ENCODE measurements around the gene USP54.

Gene USP54

GRCh38 chr10:73485320-73485719 lies 105.8 kb downstream of the USP54 start:
- TF ChIP-seq TAF1 (IDR thresholded peaks at IDR 0.05; ENCODE audit: low read depth, low read length) (no peak), POLR2AphosphoS5 (IDR thresholded peaks at IDR 0.05; ENCODE audit: low read depth, low read length) (no peak), PAX5 (IDR thresholded peaks at IDR 0.05; ENCODE audit: insufficient read depth, low read length, severe bottlenecking) (no peak), POLR2A (IDR thresholded peaks at IDR 0.05; ENCODE audit: low read depth, low read length) (no peak), SPI1 (IDR thresholded peaks at IDR 0.05; ENCODE audit: low read depth, low read length) (no peak), POU2F2 (IDR thresholded peaks at IDR 0.05; ENCODE audit: low read depth, low read length) (no peak)
- DNase-seq (ENCODE audit: insufficient read length, low spot score) (no peak), FAIRE-seq (no peak)

GRCh38 chr10:73480158-73480557 lies 111.0 kb downstream of the USP54 start:
- FAIRE-seq (peak; percentile 74), DNase-seq (ENCODE audit: insufficient read length, low spot score) (no peak)
- TF ChIP-seq POLR2AphosphoS5 (IDR thresholded peaks at IDR 0.05; ENCODE audit: low read depth, low read length) (no peak), POLR2A (IDR thresholded peaks at IDR 0.05; ENCODE audit: low read depth, low read length) (no peak), POU2F2 (IDR thresholded peaks at IDR 0.05; ENCODE audit: low read depth, low read length) (no peak), PAX5 (IDR thresholded peaks at IDR 0.05; ENCODE audit: insufficient read depth, low read length, severe bottlenecking) (no peak), SPI1 (IDR thresholded peaks at IDR 0.05; ENCODE audit: low read depth, low read length) (no peak), TAF1 (IDR thresholded peaks at IDR 0.05; ENCODE audit: low read depth, low read length) (no peak)

GRCh38 chr10:73478636-73479035 lies 112.5 kb downstream of the USP54 start:
- peak; percentile 72 for FAIRE-seq
- DNase-seq (ENCODE audit: insufficient read length, low spot score): no peak
- TF ChIP-seq PAX5 (IDR thresholded peaks at IDR 0.05; ENCODE audit: insufficient read depth, low read length, severe bottlenecking) (no peak), POU2F2 (IDR thresholded peaks at IDR 0.05; ENCODE audit: low read depth, low read length) (no peak), TAF1 (IDR thresholded peaks at IDR 0.05; ENCODE audit: low read depth, low read length) (no peak), POLR2A (IDR thresholded peaks at IDR 0.05; ENCODE audit: low read depth, low read length) (no peak), POLR2AphosphoS5 (IDR thresholded peaks at IDR 0.05; ENCODE audit: low read depth, low read length) (no peak), SPI1 (IDR thresholded peaks at IDR 0.05; ENCODE audit: low read depth, low read length) (no peak)

- DNase-seq (ENCODE audit: insufficient read length, low spot score): no peak
- FAIRE-seq: no peak
- TF ChIP-seq POLR2A (IDR thresholded peaks at IDR 0.05; ENCODE audit: low read depth, low read length) (no peak), PAX5 (IDR thresholded peaks at IDR 0.05; ENCODE audit: insufficient read depth, low read length, severe bottlenecking) (no peak), TAF1 (IDR thresholded peaks at IDR 0.05; ENCODE audit: low read depth, low read length) (no peak), POLR2AphosphoS5 (IDR thresholded peaks at IDR 0.05; ENCODE audit: low read depth, low read length) (no peak), SPI1 (IDR thresholded peaks at IDR 0.05; ENCODE audit: low read depth, low read length) (no peak), POU2F2 (IDR thresholded peaks at IDR 0.05; ENCODE audit: low read depth, low read length) (no peak)
Observed at GRCh38 chr10:73471226-73471625, 119.9 kb downstream of the USP54 start.

- DNase-seq (ENCODE audit: insufficient read length, low spot score) (no peak), FAIRE-seq (peak; percentile 41)
Observed at GRCh38 chr10:73469579-73469978, 121.6 kb downstream of the USP54 start.

GRCh38 chr10:73467206-73467605 lies 123.9 kb downstream of the USP54 start:
- no peak for FAIRE-seq
- TF ChIP-seq PAX5 (IDR thresholded peaks at IDR 0.05; ENCODE audit: insufficient read depth, low read length, severe bottlenecking): no peak
- TF ChIP-seq POLR2A (IDR thresholded peaks at IDR 0.05; ENCODE audit: low read depth, low read length): no peak
- TF ChIP-seq POU2F2 (IDR thresholded peaks at IDR 0.05; ENCODE audit: low read depth, low read length): no peak
- TF ChIP-seq SPI1 (IDR thresholded peaks at IDR 0.05; ENCODE audit: low read depth, low read length): no peak
- no peak for TF ChIP-seq POLR2AphosphoS5 (IDR thresholded peaks at IDR 0.05; ENCODE audit: low read depth, low read length)
- TF ChIP-seq TAF1 (IDR thresholded peaks at IDR 0.05; ENCODE audit: low read depth, low read length): no peak
- no peak for DNase-seq (ENCODE audit: insufficient read length, low spot score)

More at GRCh38 chr10:73469579-73469978, 121.6 kb downstream of the USP54 start:
- TF ChIP-seq POLR2AphosphoS5 (IDR thresholded peaks at IDR 0.05; ENCODE audit: low read depth, low read length) (no peak), TAF1 (IDR thresholded peaks at IDR 0.05; ENCODE audit: low read depth, low read length) (no peak), POU2F2 (IDR thresholded peaks at IDR 0.05; ENCODE audit: low read depth, low read length) (no peak), PAX5 (IDR thresholded peaks at IDR 0.05; ENCODE audit: insufficient read depth, low read length, severe bottlenecking) (no peak), POLR2A (IDR thresholded peaks at IDR 0.05; ENCODE audit: low read depth, low read length) (no peak), SPI1 (IDR thresholded peaks at IDR 0.05; ENCODE audit: low read depth, low read length) (peak; percentile 83)

GRCh38 chr10:73465978-73466726 lies 125.0 kb downstream of the USP54 start:
- FAIRE-seq: no peak
- no peak for TF ChIP-seq POLR2A (IDR thresholded peaks at IDR 0.05; ENCODE audit: low read depth, low read length)
- no peak for DNase-seq (ENCODE audit: insufficient read length, low spot score)

- TF ChIP-seq POLR2A (IDR thresholded peaks at IDR 0.05; ENCODE audit: low read depth, low read length) (no peak), TAF1 (IDR thresholded peaks at IDR 0.05; ENCODE audit: low read depth, low read length) (no peak), POLR2AphosphoS5 (IDR thresholded peaks at IDR 0.05; ENCODE audit: low read depth, low read length) (no peak), PAX5 (IDR thresholded peaks at IDR 0.05; ENCODE audit: insufficient read depth, low read length, severe bottlenecking) (no peak), POU2F2 (IDR thresholded peaks at IDR 0.05; ENCODE audit: low read depth, low read length) (no peak), SPI1 (IDR thresholded peaks at IDR 0.05; ENCODE audit: low read depth, low read length) (no peak)
Observed at GRCh38 chr10:73460897-73461296, 130.2 kb downstream of the USP54 start.

GRCh38 chr10:73459683-73460314 lies 131.3 kb downstream of the USP54 start:
- DNase-seq (ENCODE audit: insufficient read length, low spot score): no peak
- no peak for FAIRE-seq

More at GRCh38 chr10:73460897-73461296, 130.2 kb downstream of the USP54 start:
- FAIRE-seq (peak; percentile 31), DNase-seq (ENCODE audit: insufficient read length, low spot score) (no peak)

More at GRCh38 chr10:73459683-73460314, 131.3 kb downstream of the USP54 start:
- no peak for TF ChIP-seq SPI1 (IDR thresholded peaks at IDR 0.05; ENCODE audit: low read depth, low read length)
- no peak for TF ChIP-seq PAX5 (IDR thresholded peaks at IDR 0.05; ENCODE audit: insufficient read depth, low read length, severe bottlenecking)
- no peak for TF ChIP-seq TAF1 (IDR thresholded peaks at IDR 0.05; ENCODE audit: low read depth, low read length)
- TF ChIP-seq POLR2A (IDR thresholded peaks at IDR 0.05; ENCODE audit: low read depth, low read length): no peak
- TF ChIP-seq POU2F2 (IDR thresholded peaks at IDR 0.05; ENCODE audit: low read depth, low read length): no peak
- no peak for TF ChIP-seq POLR2AphosphoS5 (IDR thresholded peaks at IDR 0.05; ENCODE audit: low read depth, low read length)

Measured in GM12891 (cell line).